Body of pancreas (tissue), 4 donors: ENCODE measurements around the gene BRAP. TPM values are rescaled to one million over a fixed set of nuclear protein-coding genes. Genes with fewer than 3 reads are reported as not detected.

Source experiments
- ATAC-seq: fragments of 150-250 bp; one replicate; pipeline ENCODE4 v1.9.1; 2016
- DNase-seq, 4 donors: peaks; one replicate each; pipeline ENCODE4 v3.0.0-alpha.2; 2019
- H3K27ac ChIP-seq, 4 donors: fragments of 200-600 bp; sonication (generic); 1 replicate in 3 of 4; 2 replicates in 1 of 4; pipeline versions ENCODE4 v1.5.1 to v1.6.1; 2016 to 2019; ENCODE audit warnings: mild to moderate bottlenecking in 1 of 4, mixed read lengths in 1 of 4, moderate library complexity in 1 of 4
- H3K27me3 ChIP-seq, 2 donors: fragments of 200-600 bp; sonication (generic); one replicate each; pipeline ENCODE4 v1.6.0; 2016; ENCODE audit warnings: mild to moderate bottlenecking in 1 of 2
- H3K36me3 ChIP-seq, 2 donors: fragments of 200-600 bp; sonication (generic); replicated peaks in 1 of 2; 2 replicates each; pipeline ENCODE4 v1.5.1; 2016; ENCODE audit warnings: low read depth in 2 of 2; ENCODE audit not compliant: insufficient read depth in 1 of 2
- H3K4me1 ChIP-seq: fragments of 200-600 bp; sonication (generic); one replicate; pipeline ENCODE4 v1.6.0; 2016
- H3K4me3 ChIP-seq, 2 donors: fragments of 200-600 bp; sonication (generic); 1 replicate in 1 of 2; 2 replicates in 1 of 2; pipeline ENCODE4 v1.5.1; 2016 to 2019
- H3K9me3 ChIP-seq, 3 donors: fragments of 200-600 bp; sonication (generic); 1 replicate in 2 of 3; 2 replicates in 1 of 3; pipeline ENCODE4 v1.5.1; 2016
- CTCF ChIP-seq, 7 experiments: fragments of 450-650 bp in 4 of 7; fragments of 200-600 bp in 3 of 7; sonication (generic) in 3 of 7; IDR thresholded peaks; one replicate each; pipeline ENCODE4 v1.5.1; 2016 to 2019; ENCODE audit warnings: antibody characterized with exemption in 7 of 7
- POLR2A ChIP-seq, 3 donors: fragments of 450-650 bp; IDR thresholded peaks; one replicate each; pipeline ENCODE4 v1.6.1; 2016; ENCODE audit warnings: antibody characterized with exemption in 3 of 3, mild to moderate bottlenecking in 2 of 3
- WGBS, 2 donors: methylation state at CpG; one replicate each; pipeline ENCODE4 v1.1.5; 2017; 5-methylcytosine and 5-hydroxymethylcytosine counted together
- intact Hi-C: fragments of 100-400 bp; cut with DNase I; formaldehyde crosslinking; loops from one replicate; pipeline ENCODE4 v1.15.1; 2023
- total RNA-seq, 2 donors: library from RNA; depleted of rRNA; stranded (reverse); fragments of >200 nt; gene quantifications; one replicate each; pipeline ENCODE4 v1.1.0, GENCODE V29; 2016

BRAP gene
- 1 to 10 TPM; 5.6 to 8.8 TPM for total RNA-seq

- TF ChIP-seq POLR2A (IDR thresholded peaks at IDR 0.05) (peak; percentile 72 to 91 (median 89)), CTCF (IDR thresholded peaks at IDR 0.05) (peak in 1 of 7 experiments; percentile 15)
- Histone ChIP-seq H3K9me3 (no peaks in the 10 kb centered on the region), H3K4me1 (peaks cover 28% of the 10 kb centered on the region), H3K27ac (peak within 1 kb of the TSS; percentile 72 to 89 (median 80)), H3K27me3 (no peaks in the 10 kb centered on the region), H3K36me3 (no peaks in the 10 kb centered on the region), H3K4me3 (peak within 1 kb of the TSS; percentile 97 to 99)
- peak; percentile 97 for ATAC-seq
- WGBS, 2 donors = 0% methylated on average over 15 to 62 of the region's 63 CpGs
- peak; percentile 94 to 95 (median 94) for DNase-seq
- intact Hi-C loops = no loop called here
Observed at GRCh38 chr12:111685811-111686573, at the start of gene BRAP, which contains the start of gene ACAD10. BRAP (minus strand) TSS chr12:111685956; CDS start chr12:111685792, 164 bp downstream. ACAD10 (plus strand) TSS chr12:111686053; CDS start chr12:111692710, 6,657 bp downstream.

DNA sequence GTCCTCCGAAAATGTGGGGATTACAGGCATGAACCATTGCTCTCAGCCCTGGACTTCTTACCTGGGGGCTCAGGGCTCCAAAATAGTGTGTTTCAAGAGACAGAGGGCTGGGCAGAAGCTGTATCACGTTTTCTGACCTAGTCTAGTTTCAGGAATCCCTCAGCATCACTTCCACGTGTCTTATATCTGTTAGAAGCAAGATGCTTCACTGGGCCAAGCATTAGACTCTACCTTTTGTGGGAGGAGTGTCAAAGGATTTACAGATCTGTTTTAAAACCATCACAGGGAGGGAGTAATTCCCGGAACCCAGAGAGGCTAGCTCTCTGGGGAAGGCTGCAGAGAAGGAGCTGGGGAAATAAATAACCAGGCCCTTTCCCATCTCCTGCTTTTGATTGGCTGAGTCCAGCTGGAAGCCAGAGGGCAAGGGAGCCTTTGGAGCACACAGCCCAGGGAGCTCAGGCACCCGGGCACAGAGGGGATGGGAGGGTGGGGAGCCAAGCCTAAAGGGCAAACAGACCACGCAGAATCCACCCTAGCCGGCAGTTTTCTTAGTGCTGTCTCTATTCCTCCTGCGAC lies 47.7 kb upstream of the BRAP start:
- Histone ChIP-seq H3K27ac (no peak overlapping the region), H3K4me3 (no peak overlapping the region), H3K4me1 (no peaks in the 10 kb centered on the region), H3K36me3 (peaks cover 0 to 11% of the 10 kb centered on the region in 2 donors), H3K27me3 (no peaks in the 10 kb centered on the region), H3K9me3 (no peaks in the 10 kb centered on the region)
- intact Hi-C loops = no loop called here
- TF ChIP-seq POLR2A (IDR thresholded peaks at IDR 0.05) (no peak), CTCF (IDR thresholded peaks at IDR 0.05) (no peak)
- DNase-seq (no peak), ATAC-seq (no peak)
- WGBS, 2 donors = 88 to 93% methylated on average over 3 to 8 of the region's 8 CpGs

DNA sequence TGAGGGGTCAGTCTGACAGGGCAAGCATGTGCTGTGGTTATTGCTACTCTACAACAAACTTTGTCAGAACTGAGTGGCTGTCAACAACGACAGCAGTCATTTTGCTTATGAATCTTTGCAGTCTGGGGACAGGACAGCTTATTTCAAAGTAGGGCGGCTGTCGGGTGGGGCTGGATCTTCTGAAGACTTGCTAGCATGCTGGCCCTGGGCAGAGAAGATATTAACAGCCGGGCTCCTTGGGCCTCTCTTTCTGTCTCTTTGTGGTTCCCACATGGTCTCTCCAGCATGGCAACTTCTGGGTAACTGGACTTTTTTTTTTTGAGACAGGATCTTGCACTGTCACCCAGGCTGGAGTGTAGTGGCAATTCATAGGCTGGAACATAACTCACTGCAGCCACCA lies 47.0 kb upstream of the BRAP start:
- H3K4me1 ChIP-seq = no peaks in the 10 kb centered on the region
- intact Hi-C loops = no loop called here
- H3K36me3 ChIP-seq = peaks cover 0 to 13% of the 10 kb centered on the region in 2 donors
- ATAC-seq (no peak), DNase-seq (no peak)
- H3K27ac ChIP-seq = no peak overlapping the region
- H3K4me3 ChIP-seq = no peak overlapping the region
- no peaks in the 10 kb centered on the region for H3K9me3 ChIP-seq
- 79 to 86% methylated on average over 4 of the region's 4 CpGs for WGBS, 2 donors
- H3K27me3 ChIP-seq = no peaks in the 10 kb centered on the region
- TF ChIP-seq CTCF (IDR thresholded peaks at IDR 0.05) (no peak), POLR2A (IDR thresholded peaks at IDR 0.05) (no peak)

DNA sequence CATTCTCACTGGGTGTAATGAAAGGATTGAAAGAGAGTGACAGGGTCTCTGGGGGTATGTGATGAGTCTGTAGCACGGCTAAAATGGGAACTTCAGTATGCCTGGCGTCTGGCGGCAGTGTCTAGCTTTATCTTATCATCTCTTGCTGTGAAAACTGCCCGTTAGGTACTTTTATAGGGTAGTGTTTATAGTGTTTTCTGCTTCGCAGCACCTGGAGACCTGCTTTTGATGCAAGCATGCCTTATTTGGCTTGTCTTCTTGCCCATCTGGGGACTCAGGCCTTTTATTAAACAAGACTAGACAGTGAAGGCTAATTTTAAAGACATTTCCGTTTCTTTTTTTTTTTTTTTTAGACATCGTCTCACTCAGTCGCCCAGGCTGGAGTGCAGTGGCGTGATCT lies 44.7 kb upstream of the BRAP start:
- Histone ChIP-seq H3K4me1 (no peaks in the 10 kb centered on the region), H3K27me3 (no peaks in the 10 kb centered on the region), H3K27ac (no peak overlapping the region), H3K36me3 (peaks cover 0 to 7% of the 10 kb centered on the region in 2 donors), H3K9me3 (no peaks in the 10 kb centered on the region), H3K4me3 (no peak overlapping the region)
- ATAC-seq (no peak), DNase-seq (no peak)
- no peak for TF ChIP-seq POLR2A (IDR thresholded peaks at IDR 0.05)
- no peak for TF ChIP-seq CTCF (IDR thresholded peaks at IDR 0.05)
- intact Hi-C loops = no loop called here
- 84 to 94% methylated on average over 9 of the region's 9 CpGs for whole genome bisulfite sequencing, 2 donors
